Mucosa of descending colon (tissue), 3 donors: ENCODE measurements around the gene CARMIL1. TPM values are rescaled to one million over a fixed set of nuclear protein-coding genes. Genes with fewer than 3 reads are reported as not detected.

ENCODE experiments used
- ATAC-seq: fragments of 200-7000 bp; cut with Tn5 transposase; one replicate; pipeline ENCODE4 v1.9.1; 2020; ENCODE audit warnings: mild to moderate bottlenecking, moderate library complexity
- DNase-seq, 3 donors: peaks; one replicate each; pipeline ENCODE4 v3.0.0-alpha.2; 2020
- H3K36me3 ChIP-seq: fragments of 200-600 bp; one replicate; pipeline ENCODE4 v1.8.0; 2021; ENCODE audit warnings: low read depth, mild to moderate bottlenecking
- H3K4me1 ChIP-seq: fragments of 200-600 bp; one replicate; pipeline ENCODE4 v1.8.0; 2021; ENCODE audit warnings: low read depth, mild to moderate bottlenecking
- H3K4me3 ChIP-seq: fragments of 200-600 bp; one replicate; pipeline ENCODE4 v1.8.0; 2021; ENCODE audit warnings: mild to moderate bottlenecking
- H3K9me3 ChIP-seq: fragments of 200-600 bp; one replicate; pipeline ENCODE4 v1.8.0; 2021; ENCODE audit warnings: mild to moderate bottlenecking
- CTCF ChIP-seq: fragments of 200-600 bp; IDR thresholded peaks from one replicate; pipeline ENCODE4 v1.8.0; 2022; ENCODE audit warnings: antibody characterized with exemption, mild to moderate bottlenecking
- intact Hi-C, 2 donors: fragments of 100-400 bp; cut with DNase I in 1 of 2; cut with micrococcal nuclease in 1 of 2; formaldehyde crosslinking; loops; one replicate each; pipeline versions ENCODE4 v1.11.0 to v1.11.1; 2022; cut with DNase I, micrococcal nuclease
- total RNA-seq, 3 donors: library from RNA; stranded (reverse); fragmentation: NEBNext Ultra II Directional in 2 of 3; extraction: Animal tissue kit (Norgen Biotek cat#: 25700) in 2 of 3; gene quantifications; one replicate each; pipeline versions ENCODE4 v1.2.1 to v1.2.4, GENCODE V29; 2021 to 2023
- donor health status: DM: no; HTN: no; CAD: no; lungs with moderate emphysema.
- donor health status: DM: no; HTN: no; CAD: no.
- donor health status: DM: no; HTN: yes; CAD: no.

CARMIL1 gene
- total RNA-seq, 3 donors from 2014 or later = 21.8 to 61.0 (median 44.8) TPM

DNA sequence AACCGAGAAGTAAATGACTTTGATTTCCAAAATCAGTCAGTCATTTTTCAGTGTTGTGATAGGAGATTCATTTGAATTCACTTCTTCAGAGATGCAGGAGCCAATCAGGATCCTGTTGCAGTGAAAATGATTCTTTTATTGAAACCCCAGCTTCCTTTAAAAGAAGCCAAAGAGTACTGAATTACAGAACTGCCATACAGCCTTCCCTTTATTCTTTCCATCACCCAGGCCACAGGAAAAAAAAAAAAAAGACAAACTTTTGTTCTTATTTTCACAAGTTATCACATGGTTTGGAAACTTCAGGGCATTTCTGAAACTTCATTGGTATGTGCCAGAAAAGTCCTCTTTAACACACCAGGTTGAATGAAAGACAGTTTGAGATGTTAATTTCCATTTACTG lies 1.8 kb upstream of the CARMIL1 start:
- intact Hi-C loops = loop anchor here in 1 of 2 donors (10.0 kb wide), 1 partner anchor 207 kb away; no protein-coding TSS in a partner anchor
- Histone ChIP-seq H3K4me3 (no peak overlapping the region), H3K9me3 (no peaks in the 10 kb centered on the region), H3K36me3 (no peaks in the 10 kb centered on the region), H3K4me1 (peaks cover 23% of the 10 kb centered on the region)
- TF ChIP-seq CTCF = no peak
- ATAC-seq (no peak), DNase-seq (no peak)

DNA sequence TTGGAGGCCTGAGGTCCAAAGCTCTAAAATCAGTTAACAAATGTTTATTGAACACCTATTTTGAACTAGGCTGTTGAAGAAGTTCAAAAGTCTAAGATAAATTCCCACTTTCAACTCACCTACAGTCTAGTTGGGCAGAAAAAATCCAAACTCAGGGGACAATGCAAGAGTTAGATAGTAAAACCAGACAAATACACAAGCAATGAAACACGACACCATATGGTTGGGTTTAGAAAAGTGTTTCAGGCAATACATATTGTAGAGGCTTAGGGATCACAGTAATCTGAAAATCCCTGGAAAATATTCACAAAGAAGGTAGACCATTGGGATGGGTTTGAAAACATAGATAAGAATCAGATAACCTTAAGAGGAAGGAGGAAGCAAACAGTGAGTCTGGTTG lies 1.3 kb upstream of the CARMIL1 start:
- ATAC-seq = no peak
- intact Hi-C loops = loop anchor here in 1 of 2 donors (10.0 kb wide), 1 partner anchor 207 kb away; no protein-coding TSS in a partner anchor
- Histone ChIP-seq H3K9me3 (no peaks in the 10 kb centered on the region), H3K36me3 (no peaks in the 10 kb centered on the region), H3K4me3 (no peak overlapping the region), H3K4me1 (peaks cover 23% of the 10 kb centered on the region)
- no peak for TF ChIP-seq CTCF
- no peak for DNase-seq

GRCh38 chr6:25278261-25278913 lies 787 bp upstream of the CARMIL1 start:
- Histone ChIP-seq H3K4me1 (peaks cover 23% of the 10 kb centered on the region), H3K36me3 (no peaks in the 10 kb centered on the region), H3K9me3 (no peaks in the 10 kb centered on the region), H3K4me3 (peak overlapping the region; percentile 48)
- no peak for TF ChIP-seq CTCF
- ATAC-seq (peak; percentile 11), DNase-seq (peak in 1 of 3 donors; percentile 26)
- intact Hi-C loops = loop anchor here in 1 of 2 donors (10.0 kb wide), 1 partner anchor 206 kb away; no protein-coding TSS in a partner anchor

DNA sequence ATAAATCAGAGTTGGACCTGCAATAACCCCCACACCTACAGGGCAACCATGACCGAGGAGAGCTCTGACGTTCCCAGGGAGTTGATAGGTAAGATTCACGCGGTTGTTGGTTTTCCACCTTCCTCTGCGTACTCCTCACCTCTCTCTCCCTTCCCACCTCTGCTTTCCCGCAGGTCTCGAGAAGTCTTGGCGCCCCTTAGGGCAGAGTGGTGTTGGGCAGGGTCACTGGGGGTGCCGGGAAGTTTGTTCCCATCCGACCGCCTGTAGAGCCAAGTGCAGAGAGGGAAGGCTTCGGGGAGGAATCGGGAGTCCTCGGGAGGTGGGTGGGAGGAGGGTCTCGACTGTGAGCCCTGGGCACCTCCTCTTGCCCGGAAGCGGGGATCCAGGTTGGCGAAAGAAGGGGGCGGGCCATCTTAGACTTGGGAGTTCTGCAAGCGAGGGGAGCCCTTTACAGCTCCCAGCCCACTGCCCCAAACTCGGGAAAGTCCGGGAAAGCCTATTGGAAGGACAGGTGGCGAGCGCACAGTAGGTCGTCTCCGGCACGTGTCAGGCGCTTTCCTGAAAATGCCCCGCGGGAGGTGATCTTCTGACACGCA lies 672 bp downstream of the CARMIL1 start:
- peak; percentile 51 to 68 (median 63) for DNase-seq
- ATAC-seq = peak; percentile 25
- Histone ChIP-seq H3K4me3 (peak overlapping the region; percentile 48), H3K9me3 (no peaks in the 10 kb centered on the region), H3K4me1 (peaks cover 23% of the 10 kb centered on the region), H3K36me3 (no peaks in the 10 kb centered on the region)
- intact Hi-C loops = loop anchor here in 1 of 2 donors (10.0 kb wide), 1 partner anchor 205 kb away; no protein-coding TSS in a partner anchor
- TF ChIP-seq CTCF = no peak

DNA sequence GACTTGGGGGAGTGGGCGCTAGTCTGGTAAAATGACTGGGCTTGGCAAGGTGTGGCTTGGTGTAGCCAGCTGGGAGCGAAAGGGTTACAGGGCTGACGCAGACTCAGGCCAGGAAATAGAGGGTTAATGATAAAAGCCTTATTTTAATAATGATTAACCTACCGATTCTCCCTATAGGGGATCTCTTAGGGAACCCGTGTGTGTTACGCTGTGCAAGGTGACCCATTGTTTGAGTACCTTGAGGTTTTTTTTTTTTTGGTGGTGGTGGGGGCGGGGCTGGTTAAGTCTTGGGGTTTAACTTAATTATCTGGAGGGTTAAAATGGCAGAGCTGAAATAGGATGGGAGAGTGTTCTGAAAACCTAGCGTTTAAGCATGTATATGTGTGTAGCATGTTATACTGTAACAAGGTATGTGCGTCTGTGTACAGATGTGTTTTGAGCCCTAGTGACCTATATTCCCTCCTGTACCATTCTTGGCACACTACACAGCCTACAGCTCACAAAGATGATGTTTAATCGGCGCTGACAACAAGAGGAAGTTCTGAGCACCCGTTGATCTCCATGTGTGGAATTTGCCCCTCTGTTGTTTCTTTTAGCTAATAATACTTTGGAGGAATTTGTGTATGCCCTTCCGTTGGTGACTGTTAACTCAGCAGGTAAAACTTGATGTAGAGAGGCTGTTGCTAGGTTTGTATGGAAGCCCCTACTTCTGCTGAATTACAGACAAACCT lies 1.3 kb downstream of the CARMIL1 start:
- peak; percentile 34 for ATAC-seq
- no peak for TF ChIP-seq CTCF
- no peaks in the 10 kb centered on the region for H3K9me3 ChIP-seq
- peak in 1 of 3 donors; percentile 35 for DNase-seq
- intact Hi-C loops = no loop called here
- peak overlapping the region; percentile 48 for H3K4me3 ChIP-seq
- no peaks in the 10 kb centered on the region for H3K36me3 ChIP-seq
- peaks cover 17% of the 10 kb centered on the region for H3K4me1 ChIP-seq
